B cell (primary cell): ENCODE data around the gene RABGAP1L.

Experiments
- CTCF ChIP-seq: fragments of 200-600 bp; IDR thresholded peaks from one replicate; pipeline ENCODE4 v1.8.0; 2022; ENCODE audit warnings: antibody characterized with exemption, mild to moderate bottlenecking
- EZH2 ChIP-seq: IDR thresholded peaks from 2 replicates; pipeline ENCODE4 v1.6.1; 2012; ENCODE audit warnings: borderline replicate concordance, low read depth, mild to moderate bottlenecking, moderate library complexity, low read length; ENCODE audit not compliant: insufficient read depth, poor library complexity, severe bottlenecking

GRCh38 chr1:174920093-174920492, 760.8 kb downstream of the RABGAP1L start:
- TF ChIP-seq EZH2 (no peak), CTCF (no peak)
